A673 (cell line): ENCODE measurements around the gene PRPF38A. TPM values are rescaled to one million over a fixed set of nuclear protein-coding genes. Genes with fewer than 3 reads are reported as not detected.

Experiments
- BruUV-seq: library from RNA; stranded (reverse); fragments of 400-500 nt; replicated peaks from 2 replicates; lab custom pipeline; 2021; lab: Mats Ljungman, UMichigan
- CTCF ChIA-PET: fragments of 300-600 bp; sonication (Branson Sonifier 250); formaldehyde crosslinking; loops from one replicate; lab custom pipeline; 2022; ENCODE audit warnings: antibody characterized with exemption; lab: Charles Lee
- POLR2A ChIA-PET: fragments of 300-600 bp; sonication (Branson Sonifier 250); formaldehyde crosslinking; loops from one replicate; lab custom pipeline; 2022; ENCODE audit warnings: antibody characterized with exemption; ENCODE audit not compliant: low non-redundant PET; lab: Charles Lee
- DNase-seq: peaks from one replicate; pipeline ENCODE4 v3.0.0-alpha.2; 2015; ENCODE audit warnings: low spot score
- H3K27ac ChIP-seq: fragments of 200-600 bp; sonication (generic); 2 replicates; pipeline ENCODE4 v1.5.1; 2016; ENCODE audit warnings: mixed run types, low read depth, mild to moderate bottlenecking, mixed read lengths, antibody characterized with exemption, low read length; ENCODE audit not compliant: poor library complexity, severe bottlenecking
- H3K27me3 ChIP-seq: fragments of 200-600 bp; sonication (generic); replicated peaks from 2 replicates; pipeline ENCODE4 v1.6.1; 2017; ENCODE audit warnings: mixed run types, low read depth, mild to moderate bottlenecking, mixed read lengths, antibody characterized with exemption, low read length; ENCODE audit not compliant: insufficient read depth, poor library complexity
- H3K36me3 ChIP-seq: fragments of 200-600 bp; sonication (generic); 2 replicates; pipeline ENCODE4 v1.6.1; 2016; ENCODE audit warnings: mixed run types, mild to moderate bottlenecking, mixed read lengths, antibody characterized with exemption, low read length; ENCODE audit not compliant: insufficient read depth, poor library complexity, severe bottlenecking
- H3K4me1 ChIP-seq: fragments of 200-600 bp; sonication (generic); 2 replicates; pipeline ENCODE4 v1.6.1; 2017; ENCODE audit warnings: mixed run types, mild to moderate bottlenecking, mixed read lengths, antibody characterized with exemption, low read length; ENCODE audit not compliant: insufficient read depth, poor library complexity, severe bottlenecking
- H3K4me3 ChIP-seq: fragments of 200-600 bp; sonication (generic); 2 replicates; pipeline ENCODE4 v1.5.1; 2016; ENCODE audit warnings: low read depth, mixed run types, mild to moderate bottlenecking, mixed read lengths, low read length; ENCODE audit not compliant: poor library complexity, severe bottlenecking
- H3K9me3 ChIP-seq: fragments of 200-600 bp; sonication (generic); 2 replicates; pipeline ENCODE4 v1.6.1; 2016; ENCODE audit warnings: mixed run types, low read depth, mild to moderate bottlenecking, mixed read lengths, antibody characterized with exemption, low read length; ENCODE audit not compliant: poor library complexity, severe bottlenecking
- CTCF ChIP-seq: fragments of 300-800, 200-600 bp; sonication (generic); conservative IDR thresholded peaks from 2 replicates; pipeline ENCODE4 v1.5.1; 2017; ENCODE audit warnings: low read depth, mild to moderate bottlenecking, antibody characterized with exemption, low read length, moderate library complexity, mixed read lengths
- EZH2 ChIP-seq: fragments of 200-600 bp; sonication (generic); IDR thresholded peaks from 2 replicates; pipeline ENCODE4 v1.6.1; 2017; ENCODE audit warnings: borderline replicate concordance, low read depth, mild to moderate bottlenecking, mixed read lengths, antibody characterized with exemption, low read length; ENCODE audit not compliant: poor library complexity, severe bottlenecking
- intact Hi-C: fragments of 100-400 bp; cut with micrococcal nuclease; formaldehyde crosslinking; loops from one replicate; pipeline ENCODE4 v1.10.0; 2022; ENCODE audit not compliant: unreplicated experiment
- total RNA-seq: library from RNA; stranded (reverse); gene quantifications from 2 replicates; pipeline ENCODE4 v1.2.3, GENCODE V29; 2021

The PRPF38A gene
- total RNA-seq, 1 experiment from 2014 or later: 95.7 TPM

GRCh38 chr1:52365071-52365745 lies 39.2 kb upstream of the PRPF38A start:
- BruUV-seq: no TSS peak
- intact Hi-C loops: loop anchor here (5.0 to 10.0 kb wide), 2 partner anchors 223 to 320 kb away; partner anchors contain the start of gene ZFYVE9
- peak; percentile 45 for DNase-seq
- CTCF ChIA-PET: no interaction called here
- H3K9me3 ChIP-seq: no peaks in the 10 kb centered on the region
- no peaks in the 10 kb centered on the region for H3K27me3 ChIP-seq
- peaks cover 25% of the 10 kb centered on the region for H3K36me3 ChIP-seq
- H3K4me1 ChIP-seq: peaks cover 12% of the 10 kb centered on the region
- POLR2A ChIA-PET: interaction anchor here (0.6 kb wide), 1 partner anchor 276 kb away, joined by 3 read pairs; no protein-coding TSS in a partner anchor
- peak overlapping the region; percentile 91 for H3K27ac ChIP-seq
- peak overlapping the region; percentile 92 for H3K4me3 ChIP-seq
- TF ChIP-seq CTCF: no peak
- TF ChIP-seq EZH2: no peak

DNA sequence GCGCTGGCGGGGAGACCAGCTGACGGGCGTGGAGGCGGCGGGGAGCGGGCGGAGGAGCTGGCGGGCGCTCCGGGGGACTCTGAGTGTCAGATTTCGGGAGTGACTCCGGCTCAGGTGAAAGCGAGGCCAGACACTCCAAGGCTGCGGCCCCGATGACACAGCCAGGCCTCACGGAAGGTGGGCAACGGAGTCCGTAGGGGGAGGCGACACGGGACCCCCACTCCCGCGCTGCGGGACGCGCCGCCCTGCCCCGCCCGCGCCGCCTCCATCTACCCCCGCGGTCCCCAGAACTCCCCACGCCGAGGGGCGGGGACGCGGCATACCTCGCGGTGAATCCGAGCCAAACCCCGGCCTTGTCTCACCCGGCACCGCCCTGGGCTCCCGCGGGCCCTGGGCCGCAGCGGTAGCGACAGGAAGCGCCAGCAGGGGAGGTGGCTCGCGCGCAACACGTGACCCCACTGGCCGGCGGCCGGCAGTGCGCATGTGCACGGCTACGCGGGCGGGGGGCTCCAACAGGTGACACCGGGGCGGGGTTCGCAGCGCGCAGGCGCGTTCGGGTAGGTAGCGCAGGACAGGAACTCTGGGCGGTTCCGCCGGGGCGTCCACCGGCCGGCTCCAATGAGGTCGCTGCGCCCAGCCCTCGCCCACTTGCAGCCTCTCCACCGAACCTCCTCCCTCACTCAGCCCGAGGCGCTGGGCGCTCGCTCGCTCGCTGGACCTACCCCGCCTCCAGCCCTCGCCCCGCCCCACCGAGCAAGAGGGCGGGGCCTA lies 38.5 kb upstream of the PRPF38A start, which contains the start of gene CC2D1B:
TSS of gene CC2D1B (minus strand) at position 460 of the 771 bp plus-strand sequence. CDS start 1,585 bp downstream, outside the sequence.
- Histone ChIP-seq H3K27ac (peak within 1 kb of the TSS; percentile 91), H3K27me3 (no peaks in the 10 kb centered on the region), H3K4me3 (peak within 1 kb of the TSS; percentile 92), H3K4me1 (peaks cover 12% of the 10 kb centered on the region), H3K36me3 (peaks cover 20% of the 10 kb centered on the region), H3K9me3 (no peaks in the 10 kb centered on the region)
- no peak for TF ChIP-seq EZH2
- POLR2A ChIA-PET: interaction anchor here (0.5 to 0.6 kb wide), 2 partner anchors 277 to 412 kb away, joined by 3 read pairs; no protein-coding TSS in a partner anchor
- BruUV-seq: no TSS peak
- intact Hi-C loops: loop anchor here (5.0 to 10.0 kb wide), 2 partner anchors 224 to 319 kb away; partner anchors contain the start of gene ZFYVE9
- DNase-seq: peak; percentile 99
- CTCF ChIA-PET: no interaction called here

DNA sequence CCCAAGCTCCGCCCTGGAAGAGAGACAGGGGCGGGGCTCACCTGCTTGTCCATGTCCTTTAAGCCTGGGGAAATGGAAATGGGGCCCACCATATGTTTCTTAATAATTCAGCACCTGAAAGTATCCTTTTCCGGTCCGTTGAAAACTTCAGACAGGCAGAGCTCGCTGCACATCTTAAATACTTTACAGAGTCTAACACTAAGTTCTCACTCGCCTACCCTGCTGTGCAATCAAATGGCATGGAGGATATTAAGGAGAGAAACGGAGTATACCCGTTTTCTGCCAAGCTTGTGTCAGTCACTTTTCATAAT lies 37.9 kb upstream of the PRPF38A start:
- Histone ChIP-seq H3K4me1 (peaks cover 12% of the 10 kb centered on the region), H3K4me3 (peak overlapping the region; percentile 92), H3K36me3 (peaks cover 18% of the 10 kb centered on the region), H3K27me3 (no peaks in the 10 kb centered on the region), H3K9me3 (no peaks in the 10 kb centered on the region), H3K27ac (peak overlapping the region; percentile 91)
- POLR2A ChIA-PET: interaction anchor here (0.5 kb wide), 1 partner anchor 411 kb away, joined by 3 read pairs; no protein-coding TSS in a partner anchor
- BruUV-seq: no TSS peak
- DNase-seq: no peak
- CTCF ChIA-PET: no interaction called here
- TF ChIP-seq CTCF (no peak), EZH2 (no peak)
- intact Hi-C loops: loop anchor here (5.0 to 10.0 kb wide), 2 partner anchors 224 to 318 kb away; partner anchors contain the start of gene ZFYVE9
